Measurements from ENCODE around the gene EIF3M. TPM values are rescaled to one million over a fixed set of nuclear protein-coding genes. Genes with fewer than 3 reads are reported as not detected.

EIF3M gene
- polyA plus RNA-seq, 4 donors: 185 to 368 (median 294) TPM

DNA sequence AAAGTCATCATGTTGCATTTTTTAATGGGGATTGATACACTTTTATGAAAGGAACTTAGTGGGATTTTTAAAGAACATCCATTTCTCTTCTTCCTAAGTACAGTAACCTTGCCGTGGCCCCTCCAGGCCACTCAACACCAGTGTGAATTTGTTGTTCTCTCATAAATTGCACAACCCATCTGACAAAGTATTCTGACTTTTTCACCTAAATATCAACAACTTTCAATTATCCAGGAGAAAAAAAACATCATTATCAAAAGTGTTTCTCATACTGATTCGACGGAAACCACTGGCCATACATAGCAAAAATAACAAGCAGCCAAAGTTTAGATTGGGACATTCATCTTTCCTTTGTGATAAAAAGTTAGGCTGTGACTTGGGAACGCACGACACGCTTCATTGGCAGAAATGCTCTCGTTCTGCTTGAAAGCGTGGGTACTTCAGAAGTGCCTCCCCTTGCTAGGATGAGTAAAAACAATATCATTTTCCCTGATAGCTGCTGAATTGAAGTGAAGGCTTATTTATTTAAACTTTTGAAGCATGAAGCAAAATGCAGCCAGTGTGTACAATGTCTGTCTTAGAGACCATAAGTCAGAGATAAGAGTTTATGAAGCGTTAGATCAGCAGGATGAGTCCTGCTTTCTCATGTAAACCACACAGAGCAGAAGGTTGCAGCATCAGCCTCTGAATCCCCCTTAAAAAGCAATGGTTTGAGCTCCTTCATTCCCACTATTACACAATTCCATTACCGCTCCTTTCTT is 20.6 kb upstream of the EIF3M start:
- 62 to 83% (median 78%) methylated on average over 10 of the region's 10 CpGs for WGBS, 3 donors
- H3K4me1 ChIP-seq (ENCODE audit: control insufficient read depth in 3 of 3, insufficient read depth in 2 of 3, low read depth in 1 of 3, low read length in 2 of 3): no peaks in the 10 kb centered on the region
- FAIRE-seq (no peak), DNase-seq (no peak)
- peaks cover 0 to 2% (median 0%) of the 10 kb centered on the region in 3 donors for H3K27me3 ChIP-seq (ENCODE audit: control insufficient read depth in 3 of 3, insufficient read depth in 3 of 3, low read length in 3 of 3)
- no peaks in the 10 kb centered on the region for H3K36me3 ChIP-seq (ENCODE audit: control insufficient read depth in 3 of 3, insufficient read depth in 2 of 3, low read depth in 1 of 3, low read length in 3 of 3)
- no peak overlapping the region for H3K27ac ChIP-seq (ENCODE audit: low read depth in 1 of 3, low read length in 2 of 3)
- H3K4me3 ChIP-seq (ENCODE audit: low read depth in 1 of 3, low read length in 3 of 3): no peak overlapping the region
- no peaks in the 10 kb centered on the region for H3K9me3 ChIP-seq (ENCODE audit: control insufficient read depth in 2 of 2, insufficient read depth in 1 of 2, low read depth in 1 of 2, low read length in 1 of 2)

DNA sequence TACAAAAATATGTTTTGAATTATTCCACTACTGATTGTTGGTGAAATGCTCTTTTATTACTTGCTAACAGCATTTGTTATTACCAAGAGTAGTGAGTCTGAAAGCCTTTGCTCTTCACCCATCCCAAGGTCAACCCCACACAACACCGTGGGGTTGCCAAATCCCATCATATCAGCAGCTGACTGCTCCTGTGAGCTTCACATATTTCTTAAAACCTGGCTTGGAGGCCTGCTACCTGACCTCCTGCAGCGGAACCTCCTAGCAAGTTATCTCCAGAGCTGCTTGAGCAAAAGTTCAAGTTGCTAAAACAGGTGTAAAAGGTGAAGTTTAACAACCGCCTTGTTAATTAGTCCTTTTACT is 20.1 kb upstream of the EIF3M start:
- H3K9me3 ChIP-seq (ENCODE audit: control insufficient read depth in 2 of 2, insufficient read depth in 1 of 2, low read depth in 1 of 2, low read length in 1 of 2): no peaks in the 10 kb centered on the region
- H3K27ac ChIP-seq (ENCODE audit: low read depth in 1 of 3, low read length in 2 of 3): no peak overlapping the region
- no peak for FAIRE-seq
- DNase-seq: no peak
- H3K27me3 ChIP-seq (ENCODE audit: control insufficient read depth in 3 of 3, insufficient read depth in 3 of 3, low read length in 3 of 3): peaks cover 0 to 2% (median 0%) of the 10 kb centered on the region in 3 donors
- H3K4me3 ChIP-seq (ENCODE audit: low read depth in 1 of 3, low read length in 3 of 3): no peak overlapping the region
- no peaks in the 10 kb centered on the region for H3K4me1 ChIP-seq (ENCODE audit: control insufficient read depth in 3 of 3, insufficient read depth in 2 of 3, low read depth in 1 of 3, low read length in 2 of 3)
- WGBS, 3 donors: 46 to 66% (median 51%) methylated on average over 3 of the region's 3 CpGs
- H3K36me3 ChIP-seq (ENCODE audit: control insufficient read depth in 3 of 3, insufficient read depth in 2 of 3, low read depth in 1 of 3, low read length in 3 of 3): no peaks in the 10 kb centered on the region

DNA sequence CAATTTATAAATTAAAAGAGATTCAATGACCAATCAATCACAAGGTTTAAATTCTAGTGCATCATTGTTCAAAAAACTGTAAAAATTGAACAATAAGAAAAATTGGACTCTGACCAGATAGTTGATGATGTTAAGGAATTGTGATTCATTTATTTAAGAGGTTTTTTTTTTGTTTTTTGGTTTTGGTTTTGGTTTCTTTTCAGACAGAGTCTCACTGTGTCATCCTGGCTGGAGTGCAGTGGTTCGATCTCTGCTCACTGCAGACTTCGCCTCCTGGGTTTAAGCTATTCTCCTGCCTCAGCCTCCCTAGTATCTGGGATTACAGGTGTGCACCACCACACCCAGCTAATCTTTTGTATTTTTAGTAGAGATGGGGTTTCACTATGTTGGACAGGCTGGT is 17.1 kb upstream of the EIF3M start:
- no peak for FAIRE-seq
- Histone ChIP-seq H3K27me3 (ENCODE audit: control insufficient read depth in 3 of 3, insufficient read depth in 3 of 3, low read length in 3 of 3) (peaks cover 0 to 3% (median 0%) of the 10 kb centered on the region in 3 donors), H3K4me1 (ENCODE audit: control insufficient read depth in 3 of 3, insufficient read depth in 2 of 3, low read depth in 1 of 3, low read length in 2 of 3) (no peaks in the 10 kb centered on the region), H3K4me3 (ENCODE audit: low read depth in 1 of 3, low read length in 3 of 3) (no peak overlapping the region), H3K27ac (ENCODE audit: low read depth in 1 of 3, low read length in 2 of 3) (no peak overlapping the region), H3K36me3 (ENCODE audit: control insufficient read depth in 3 of 3, insufficient read depth in 2 of 3, low read depth in 1 of 3, low read length in 3 of 3) (no peaks in the 10 kb centered on the region), H3K9me3 (ENCODE audit: control insufficient read depth in 2 of 2, insufficient read depth in 1 of 2, low read depth in 1 of 2, low read length in 1 of 2) (no peaks in the 10 kb centered on the region)
- WGBS, 3 donors: 60 to 77% (median 69%) methylated on average over 2 of the region's 2 CpGs
- DNase-seq: no peak

DNA sequence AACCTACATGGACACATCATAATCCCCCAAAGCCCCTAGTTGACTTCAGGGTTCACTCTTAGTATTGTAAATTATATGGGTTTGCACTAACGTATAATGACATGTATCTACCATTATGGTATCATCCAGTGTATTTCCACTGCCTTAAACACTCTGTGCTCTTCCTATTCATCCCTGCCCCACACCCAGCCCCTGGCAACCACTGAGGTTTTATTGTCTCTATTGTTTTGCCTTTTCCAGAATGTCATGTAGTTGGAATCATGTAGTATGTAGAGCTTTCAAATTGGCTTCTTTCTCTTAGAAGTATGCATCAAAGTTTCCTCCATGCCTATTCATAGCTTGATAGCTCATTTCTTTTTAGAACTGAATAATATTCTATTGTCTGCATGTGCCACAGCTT is 16.5 kb upstream of the EIF3M start:
- Histone ChIP-seq H3K9me3 (ENCODE audit: control insufficient read depth in 2 of 2, insufficient read depth in 1 of 2, low read depth in 1 of 2, low read length in 1 of 2) (no peaks in the 10 kb centered on the region), H3K27ac (ENCODE audit: low read depth in 1 of 3, low read length in 2 of 3) (no peak overlapping the region), H3K36me3 (ENCODE audit: control insufficient read depth in 3 of 3, insufficient read depth in 2 of 3, low read depth in 1 of 3, low read length in 3 of 3) (no peaks in the 10 kb centered on the region), H3K27me3 (ENCODE audit: control insufficient read depth in 3 of 3, insufficient read depth in 3 of 3, low read length in 3 of 3) (peaks cover 0 to 5% (median 0%) of the 10 kb centered on the region in 3 donors), H3K4me3 (ENCODE audit: low read depth in 1 of 3, low read length in 3 of 3) (no peak overlapping the region), H3K4me1 (ENCODE audit: control insufficient read depth in 3 of 3, insufficient read depth in 2 of 3, low read depth in 1 of 3, low read length in 2 of 3) (no peaks in the 10 kb centered on the region)
- WGBS, 3 donors: 92 to 100% (median 100%) methylated on average over 1 of the region's 1 CpG
- no peak for FAIRE-seq
- DNase-seq: no peak

DNA sequence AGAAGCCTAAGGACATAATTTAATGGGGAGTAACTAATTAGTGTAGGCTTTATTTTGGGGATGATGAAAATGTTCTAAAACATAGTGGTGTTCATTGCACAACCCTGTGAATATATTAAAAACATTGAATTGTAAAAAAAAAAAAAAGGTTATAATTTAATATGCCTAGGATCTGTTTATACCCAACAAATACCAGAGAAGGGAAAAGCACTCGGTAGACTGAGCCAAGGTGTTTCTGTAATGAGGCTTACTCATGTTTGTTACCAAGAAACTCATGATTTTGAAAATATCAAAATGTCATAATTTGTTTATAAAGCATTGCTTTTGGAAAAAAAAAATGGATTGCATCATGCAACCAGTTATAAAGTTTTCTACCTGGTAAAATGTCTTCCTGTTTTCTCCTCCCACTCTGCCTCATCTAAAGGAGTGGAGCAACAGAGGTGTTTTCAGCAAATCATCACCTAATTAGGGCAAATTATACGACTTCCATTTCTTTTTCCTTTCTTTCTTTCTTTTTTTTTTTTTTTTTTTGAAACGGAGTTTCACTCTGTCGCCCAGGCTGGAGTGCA is 14.2 kb upstream of the EIF3M start:
- no peak overlapping the region for H3K27ac ChIP-seq (ENCODE audit: low read depth in 1 of 3, low read length in 2 of 3)
- no peak overlapping the region for H3K4me3 ChIP-seq (ENCODE audit: low read depth in 1 of 3, low read length in 3 of 3)
- no peaks in the 10 kb centered on the region for H3K36me3 ChIP-seq (ENCODE audit: control insufficient read depth in 3 of 3, insufficient read depth in 2 of 3, low read depth in 1 of 3, low read length in 3 of 3)
- H3K4me1 ChIP-seq (ENCODE audit: control insufficient read depth in 3 of 3, insufficient read depth in 2 of 3, low read depth in 1 of 3, low read length in 2 of 3): no peaks in the 10 kb centered on the region
- H3K27me3 ChIP-seq (ENCODE audit: control insufficient read depth in 3 of 3, insufficient read depth in 3 of 3, low read length in 3 of 3): peaks cover 0 to 3% (median 0%) of the 10 kb centered on the region in 3 donors
- no peaks in the 10 kb centered on the region for H3K9me3 ChIP-seq (ENCODE audit: control insufficient read depth in 2 of 2, insufficient read depth in 1 of 2, low read depth in 1 of 2, low read length in 1 of 2)
- FAIRE-seq (no peak), DNase-seq (no peak)
- 51 to 75% (median 71%) methylated on average over 4 of the region's 4 CpGs for WGBS, 3 donors

DNA sequence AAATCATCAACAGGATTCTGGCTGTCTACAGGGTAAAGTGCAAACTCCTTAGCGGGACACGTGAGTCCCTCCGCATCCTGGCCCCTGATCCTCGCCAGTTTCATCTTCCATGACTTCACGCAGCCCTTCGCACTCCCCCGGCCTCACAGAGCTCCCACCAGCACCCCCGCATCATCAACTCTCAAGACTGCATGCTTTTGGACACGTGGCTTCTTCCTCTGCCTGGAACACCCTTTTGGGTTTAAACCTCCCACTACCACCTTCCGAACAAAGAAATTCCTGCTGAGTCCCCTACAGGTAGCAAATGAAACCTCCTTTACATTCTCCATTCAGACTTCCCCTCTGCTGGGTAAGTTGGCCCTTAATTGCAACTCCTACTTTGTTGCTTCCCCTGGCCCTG is 12.6 kb upstream of the EIF3M start:
- Histone ChIP-seq H3K36me3 (ENCODE audit: control insufficient read depth in 3 of 3, insufficient read depth in 2 of 3, low read depth in 1 of 3, low read length in 3 of 3) (no peaks in the 10 kb centered on the region), H3K4me1 (ENCODE audit: control insufficient read depth in 3 of 3, insufficient read depth in 2 of 3, low read depth in 1 of 3, low read length in 2 of 3) (no peaks in the 10 kb centered on the region), H3K27me3 (ENCODE audit: control insufficient read depth in 3 of 3, insufficient read depth in 3 of 3, low read length in 3 of 3) (peaks cover 0 to 3% (median 0%) of the 10 kb centered on the region in 3 donors), H3K4me3 (ENCODE audit: low read depth in 1 of 3, low read length in 3 of 3) (no peak overlapping the region), H3K9me3 (ENCODE audit: control insufficient read depth in 2 of 2, insufficient read depth in 1 of 2, low read depth in 1 of 2, low read length in 1 of 2) (no peaks in the 10 kb centered on the region), H3K27ac (ENCODE audit: low read depth in 1 of 3, low read length in 2 of 3) (no peak overlapping the region)
- 48 to 61% (median 51%) methylated on average over 10 of the region's 10 CpGs for WGBS, 3 donors
- DNase-seq (no peak), FAIRE-seq (no peak)

DNA sequence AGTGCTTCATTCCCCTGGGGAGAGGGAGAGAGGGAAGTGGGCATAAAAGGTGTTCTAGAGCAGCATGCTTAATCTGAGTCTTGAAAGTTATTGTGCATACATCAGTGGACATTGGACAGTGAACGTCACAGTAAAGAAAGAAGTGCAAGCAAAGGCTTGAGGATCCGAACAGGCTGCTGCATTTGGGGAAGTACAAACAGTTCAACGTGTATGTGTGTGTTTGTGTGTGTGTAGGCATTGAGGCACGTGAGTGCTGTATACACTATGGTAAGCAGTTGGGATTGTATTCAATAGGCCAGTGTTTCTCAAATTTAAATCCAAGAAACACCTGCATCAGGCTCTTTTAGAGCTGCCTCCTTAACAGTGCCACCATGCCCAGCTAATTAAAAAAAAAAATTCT is 10.4 kb upstream of the EIF3M start:
- Histone ChIP-seq H3K27me3 (ENCODE audit: control insufficient read depth in 3 of 3, insufficient read depth in 3 of 3, low read length in 3 of 3) (peaks cover 0 to 3% (median 0%) of the 10 kb centered on the region in 3 donors), H3K4me1 (ENCODE audit: control insufficient read depth in 3 of 3, insufficient read depth in 2 of 3, low read depth in 1 of 3, low read length in 2 of 3) (no peaks in the 10 kb centered on the region), H3K9me3 (ENCODE audit: control insufficient read depth in 2 of 2, insufficient read depth in 1 of 2, low read depth in 1 of 2, low read length in 1 of 2) (no peaks in the 10 kb centered on the region), H3K27ac (ENCODE audit: low read depth in 1 of 3, low read length in 2 of 3) (no peak overlapping the region), H3K4me3 (ENCODE audit: low read depth in 1 of 3, low read length in 3 of 3) (no peak overlapping the region), H3K36me3 (ENCODE audit: control insufficient read depth in 3 of 3, insufficient read depth in 2 of 3, low read depth in 1 of 3, low read length in 3 of 3) (no peaks in the 10 kb centered on the region)
- FAIRE-seq (no peak), DNase-seq (no peak)
- 43 to 60% (median 50%) methylated on average over 4 of the region's 4 CpGs for WGBS, 3 donors

DNA sequence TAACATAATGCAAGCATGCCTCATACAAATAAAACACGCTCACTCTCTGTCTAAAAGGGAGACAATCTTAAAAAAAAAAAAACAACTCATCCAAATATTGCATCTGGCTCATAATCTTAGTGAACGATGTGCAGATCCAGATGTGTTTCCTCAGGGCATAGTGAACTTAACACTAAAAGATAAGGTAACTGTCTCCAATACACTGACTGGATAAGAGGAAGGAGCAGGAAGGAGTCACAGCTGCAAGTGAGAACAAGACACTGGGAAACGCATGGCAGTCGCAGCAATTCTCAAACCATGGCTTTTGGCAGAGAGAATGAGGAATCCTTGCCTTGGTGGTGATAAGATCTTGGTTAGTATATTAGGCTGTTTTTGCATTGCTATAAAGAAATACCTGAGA is 9.2 kb upstream of the EIF3M start:
- Histone ChIP-seq H3K27ac (ENCODE audit: low read depth in 1 of 3, low read length in 2 of 3) (no peak overlapping the region), H3K4me1 (ENCODE audit: control insufficient read depth in 3 of 3, insufficient read depth in 2 of 3, low read depth in 1 of 3, low read length in 2 of 3) (no peaks in the 10 kb centered on the region), H3K4me3 (ENCODE audit: low read depth in 1 of 3, low read length in 3 of 3) (no peak overlapping the region), H3K27me3 (ENCODE audit: control insufficient read depth in 3 of 3, insufficient read depth in 3 of 3, low read length in 3 of 3) (peaks cover 0 to 3% (median 0%) of the 10 kb centered on the region in 3 donors), H3K36me3 (ENCODE audit: control insufficient read depth in 3 of 3, insufficient read depth in 2 of 3, low read depth in 1 of 3, low read length in 3 of 3) (no peaks in the 10 kb centered on the region), H3K9me3 (ENCODE audit: control insufficient read depth in 2 of 2, insufficient read depth in 1 of 2, low read depth in 1 of 2, low read length in 1 of 2) (no peaks in the 10 kb centered on the region)
- 81 to 91% (median 83%) methylated on average over 4 of the region's 4 CpGs for WGBS, 3 donors
- DNase-seq (no peak), FAIRE-seq (no peak)
